Inferior parietal cortex (tissue), 1 donor: ENCODE measurements around the gene ASTN2.
A peak's percentile ranks its signal among the peaks of the same experiment; 100 is the strongest.

ENCODE experiments used
- DNase-seq: peaks from one replicate; pipeline ENCODE4 v3.0.0-alpha.2; 2016; ENCODE audit errors: extremely low spot score

ASTN2 gene

GRCh38 chr9:117169089-117169621 lies 245.7 kb downstream of the ASTN2 start:
- no peak for DNase-seq

DNA sequence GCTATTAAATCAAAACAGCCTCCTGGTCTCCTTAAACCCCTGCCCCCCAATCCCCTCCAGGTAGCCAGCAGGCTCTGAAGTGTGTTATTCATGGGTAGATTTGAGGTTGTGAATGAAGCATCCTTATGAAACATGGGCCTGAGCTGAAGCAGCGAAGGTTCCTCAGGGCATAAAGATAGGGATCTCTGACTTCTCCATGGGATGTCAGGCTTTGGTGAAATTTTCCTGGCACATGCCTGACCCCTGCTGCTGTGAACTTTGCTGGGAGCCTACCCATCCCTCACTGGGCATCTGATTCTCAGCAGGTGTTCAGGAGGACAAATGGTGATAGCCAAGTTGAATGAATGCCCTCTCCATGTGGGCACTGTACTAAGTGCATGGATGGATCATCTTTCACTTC lies 250.3 kb downstream of the ASTN2 start:
- no peak for DNase-seq

- DNase-seq, result peak; percentile 62
Observed at GRCh38 chr9:117160254-117160653, 254.6 kb downstream of the ASTN2 start.

- DNase-seq, result no peak
Observed at GRCh38 chr9:117156771-117157535, 257.9 kb downstream of the ASTN2 start.

- no peak for DNase-seq
Observed at GRCh38 chr9:117156144-117156688, 258.6 kb downstream of the ASTN2 start.

- no peak for DNase-seq
Observed at GRCh38 chr9:117153021-117153420, 261.8 kb downstream of the ASTN2 start.

- no peak for DNase-seq
Observed at GRCh38 chr9:117151716-117152115, 263.1 kb downstream of the ASTN2 start.

DNA sequence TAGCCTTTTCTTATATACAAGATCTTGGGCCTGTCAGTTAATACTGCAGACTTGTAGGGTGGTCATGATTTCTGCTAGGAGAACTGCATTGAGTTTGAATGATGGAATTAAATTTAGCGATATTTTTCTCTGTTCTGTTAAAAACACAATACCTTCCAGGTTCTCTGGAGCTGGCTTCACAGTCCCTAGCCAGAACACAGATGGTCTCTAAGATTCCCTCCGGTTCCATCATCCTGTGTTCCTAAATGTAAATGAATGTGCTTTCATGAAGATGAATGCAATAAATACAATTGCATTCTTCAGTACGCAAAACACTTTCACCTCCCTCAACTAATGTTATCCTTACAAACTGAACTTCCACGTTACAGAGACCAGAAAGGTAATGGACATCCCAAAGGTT lies 264.9 kb downstream of the ASTN2 start:
- no peak for DNase-seq

- no peak for DNase-seq
Observed at GRCh38 chr9:117145811-117146490, 268.9 kb downstream of the ASTN2 start.

- DNase-seq, result no peak
Observed at GRCh38 chr9:117145081-117145480, 269.8 kb downstream of the ASTN2 start.

- no peak for DNase-seq
Observed at GRCh38 chr9:117138231-117138630, 276.6 kb downstream of the ASTN2 start.

- DNase-seq, result no peak
Observed at GRCh38 chr9:117136461-117136860, 278.4 kb downstream of the ASTN2 start.

GRCh38 chr9:117135501-117136098 lies 279.3 kb downstream of the ASTN2 start:
- no peak for DNase-seq

DNA sequence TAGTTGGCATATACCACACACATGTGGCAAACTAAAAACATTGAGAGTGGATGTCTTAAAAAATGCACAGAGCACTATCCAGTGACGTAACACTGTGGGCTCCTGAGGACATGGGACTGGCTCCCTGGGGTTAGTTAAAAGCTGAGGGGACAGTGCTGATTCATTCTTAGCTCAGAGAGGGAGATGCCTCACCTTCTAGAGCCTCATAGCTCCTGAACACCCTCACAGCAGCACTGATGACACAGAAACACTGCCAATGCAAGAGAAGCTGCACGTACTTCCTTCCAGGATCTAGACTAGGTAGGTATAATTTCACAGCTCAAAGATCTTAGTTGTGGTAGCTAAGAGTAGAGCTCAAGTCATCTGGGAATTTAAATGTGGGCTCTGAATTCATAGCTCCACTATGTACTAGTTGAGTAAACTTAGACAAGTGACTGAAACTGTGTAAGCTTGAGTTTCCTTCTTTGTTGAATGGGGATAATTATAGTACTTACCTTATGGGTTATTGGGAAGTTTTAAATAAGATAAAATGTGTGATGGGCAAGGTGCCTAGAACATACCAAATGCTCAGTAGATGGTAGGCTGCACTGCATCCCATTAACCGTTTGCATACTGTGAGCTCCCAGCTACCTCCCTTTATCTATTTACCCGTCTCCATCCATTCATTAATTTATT lies 279.9 kb downstream of the ASTN2 start:
- DNase-seq, result no peak

- no peak for DNase-seq
Observed at GRCh38 chr9:117126871-117127270, 288.0 kb downstream of the ASTN2 start.

DNA sequence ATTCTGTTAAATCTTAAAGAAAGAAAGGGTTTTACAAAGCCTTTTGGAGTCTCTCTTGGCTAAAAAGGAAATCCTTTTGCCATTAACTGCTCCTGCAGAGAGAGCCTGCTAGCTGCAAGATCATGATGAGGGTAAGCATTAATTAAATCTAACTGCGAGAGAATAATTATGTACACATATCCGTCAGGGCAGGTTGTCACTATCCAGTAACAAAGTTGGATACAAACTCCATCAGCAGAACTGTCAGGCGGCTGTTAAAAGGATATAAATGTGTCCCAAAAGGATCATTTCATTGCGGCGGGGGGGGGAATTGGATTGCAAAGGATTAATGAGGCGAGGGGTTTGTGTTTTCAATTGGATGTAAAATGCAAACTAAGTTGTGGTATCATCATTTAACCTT lies 289.3 kb downstream of the ASTN2 start:
- no peak for DNase-seq

- DNase-seq, result no peak
Observed at GRCh38 chr9:117123729-117124128, 291.1 kb downstream of the ASTN2 start.

DNA sequence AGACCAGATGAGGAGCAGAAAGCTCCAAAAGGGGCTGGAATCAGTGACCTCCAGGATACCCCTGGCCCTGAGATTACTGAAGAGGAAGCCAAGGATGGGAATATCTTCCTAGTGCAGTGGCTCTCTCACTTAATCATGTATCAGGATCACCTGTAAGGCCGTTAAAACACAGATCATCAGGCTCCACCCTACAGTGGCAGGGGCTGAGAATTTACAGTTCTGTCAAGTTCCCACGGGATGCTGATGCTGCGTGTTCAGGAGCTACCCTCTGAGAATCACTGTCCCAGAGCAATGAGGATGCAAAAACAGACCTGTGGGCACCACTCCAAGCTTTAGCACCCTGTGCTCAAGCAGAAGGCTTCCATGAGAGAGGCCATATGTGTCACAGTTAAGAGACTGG lies 291.9 kb downstream of the ASTN2 start:
- DNase-seq, result no peak

DNA sequence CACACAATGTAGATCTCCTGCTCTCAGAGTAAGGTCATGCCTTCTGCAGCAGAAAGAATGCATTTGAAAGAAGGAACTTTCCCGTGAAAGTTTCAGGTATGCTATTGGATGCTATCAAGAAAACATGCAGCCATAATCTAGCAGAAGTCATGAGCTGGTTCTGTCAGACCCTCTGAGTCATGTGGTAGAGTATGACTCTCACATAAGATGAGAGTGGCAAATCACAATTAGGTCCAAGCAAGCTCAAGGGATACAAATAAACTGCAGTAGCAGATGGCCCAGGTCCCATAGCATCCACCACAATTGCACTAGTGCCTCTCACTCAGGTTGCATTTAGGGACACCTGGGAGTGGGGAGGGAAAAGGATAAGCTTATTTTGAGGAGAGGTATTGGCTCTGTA lies 292.8 kb downstream of the ASTN2 start:
- no peak for DNase-seq

- DNase-seq, result peak; percentile 43
Observed at GRCh38 chr9:117121316-117121715, 293.5 kb downstream of the ASTN2 start.

GRCh38 chr9:117120061-117120460 lies 294.8 kb downstream of the ASTN2 start:
- DNase-seq, result peak; percentile 20

GRCh38 chr9:117116084-117116483 lies 298.8 kb downstream of the ASTN2 start:
- no peak for DNase-seq
